Measurements from ENCODE around the gene CLTC.

GRCh38 chr17:59642565-59642964, 22.9 kb downstream of the CLTC start:
- TF ChIP-seq CTCF (IDR thresholded peaks at IDR 0.05): no peak
- no peak for TF ChIP-seq EZH2 (IDR thresholded peaks at IDR 0.05; ENCODE audit: borderline replicate concordance, insufficient read depth, low read depth, low read length, poor library complexity, severe bottlenecking)
